ENCODE measurements around the gene LRP1B. TPM values are rescaled to one million over a fixed set of nuclear protein-coding genes. Genes with fewer than 3 reads are reported as not detected.

Gene LRP1B
- total and polyA plus RNA-seq, 2 of the 8 experiments (the other 6 are each of a cell fraction or from before 2014, with no cell fraction given): 0.03 TPM; not detected in 1

DNA sequence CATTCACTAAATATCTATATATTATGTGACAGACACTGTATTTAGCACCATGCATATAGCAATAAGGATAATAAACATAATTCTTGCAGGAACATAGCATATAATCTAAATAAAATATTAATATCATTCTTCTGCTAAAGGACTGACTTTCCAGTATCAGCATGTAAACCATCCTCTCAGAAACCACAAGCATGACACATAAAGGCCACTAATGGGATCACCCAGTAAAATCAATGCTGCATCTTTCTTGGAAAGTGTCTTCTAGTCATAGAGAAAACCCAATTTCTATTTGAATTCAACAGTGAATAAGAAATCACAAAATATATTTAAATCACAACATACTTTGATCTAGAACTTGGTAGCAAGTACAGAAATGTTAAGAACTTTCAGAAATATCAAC is 5.8 kb upstream of the LRP1B start (continued):
- TF ChIP-seq, protein P1, sequence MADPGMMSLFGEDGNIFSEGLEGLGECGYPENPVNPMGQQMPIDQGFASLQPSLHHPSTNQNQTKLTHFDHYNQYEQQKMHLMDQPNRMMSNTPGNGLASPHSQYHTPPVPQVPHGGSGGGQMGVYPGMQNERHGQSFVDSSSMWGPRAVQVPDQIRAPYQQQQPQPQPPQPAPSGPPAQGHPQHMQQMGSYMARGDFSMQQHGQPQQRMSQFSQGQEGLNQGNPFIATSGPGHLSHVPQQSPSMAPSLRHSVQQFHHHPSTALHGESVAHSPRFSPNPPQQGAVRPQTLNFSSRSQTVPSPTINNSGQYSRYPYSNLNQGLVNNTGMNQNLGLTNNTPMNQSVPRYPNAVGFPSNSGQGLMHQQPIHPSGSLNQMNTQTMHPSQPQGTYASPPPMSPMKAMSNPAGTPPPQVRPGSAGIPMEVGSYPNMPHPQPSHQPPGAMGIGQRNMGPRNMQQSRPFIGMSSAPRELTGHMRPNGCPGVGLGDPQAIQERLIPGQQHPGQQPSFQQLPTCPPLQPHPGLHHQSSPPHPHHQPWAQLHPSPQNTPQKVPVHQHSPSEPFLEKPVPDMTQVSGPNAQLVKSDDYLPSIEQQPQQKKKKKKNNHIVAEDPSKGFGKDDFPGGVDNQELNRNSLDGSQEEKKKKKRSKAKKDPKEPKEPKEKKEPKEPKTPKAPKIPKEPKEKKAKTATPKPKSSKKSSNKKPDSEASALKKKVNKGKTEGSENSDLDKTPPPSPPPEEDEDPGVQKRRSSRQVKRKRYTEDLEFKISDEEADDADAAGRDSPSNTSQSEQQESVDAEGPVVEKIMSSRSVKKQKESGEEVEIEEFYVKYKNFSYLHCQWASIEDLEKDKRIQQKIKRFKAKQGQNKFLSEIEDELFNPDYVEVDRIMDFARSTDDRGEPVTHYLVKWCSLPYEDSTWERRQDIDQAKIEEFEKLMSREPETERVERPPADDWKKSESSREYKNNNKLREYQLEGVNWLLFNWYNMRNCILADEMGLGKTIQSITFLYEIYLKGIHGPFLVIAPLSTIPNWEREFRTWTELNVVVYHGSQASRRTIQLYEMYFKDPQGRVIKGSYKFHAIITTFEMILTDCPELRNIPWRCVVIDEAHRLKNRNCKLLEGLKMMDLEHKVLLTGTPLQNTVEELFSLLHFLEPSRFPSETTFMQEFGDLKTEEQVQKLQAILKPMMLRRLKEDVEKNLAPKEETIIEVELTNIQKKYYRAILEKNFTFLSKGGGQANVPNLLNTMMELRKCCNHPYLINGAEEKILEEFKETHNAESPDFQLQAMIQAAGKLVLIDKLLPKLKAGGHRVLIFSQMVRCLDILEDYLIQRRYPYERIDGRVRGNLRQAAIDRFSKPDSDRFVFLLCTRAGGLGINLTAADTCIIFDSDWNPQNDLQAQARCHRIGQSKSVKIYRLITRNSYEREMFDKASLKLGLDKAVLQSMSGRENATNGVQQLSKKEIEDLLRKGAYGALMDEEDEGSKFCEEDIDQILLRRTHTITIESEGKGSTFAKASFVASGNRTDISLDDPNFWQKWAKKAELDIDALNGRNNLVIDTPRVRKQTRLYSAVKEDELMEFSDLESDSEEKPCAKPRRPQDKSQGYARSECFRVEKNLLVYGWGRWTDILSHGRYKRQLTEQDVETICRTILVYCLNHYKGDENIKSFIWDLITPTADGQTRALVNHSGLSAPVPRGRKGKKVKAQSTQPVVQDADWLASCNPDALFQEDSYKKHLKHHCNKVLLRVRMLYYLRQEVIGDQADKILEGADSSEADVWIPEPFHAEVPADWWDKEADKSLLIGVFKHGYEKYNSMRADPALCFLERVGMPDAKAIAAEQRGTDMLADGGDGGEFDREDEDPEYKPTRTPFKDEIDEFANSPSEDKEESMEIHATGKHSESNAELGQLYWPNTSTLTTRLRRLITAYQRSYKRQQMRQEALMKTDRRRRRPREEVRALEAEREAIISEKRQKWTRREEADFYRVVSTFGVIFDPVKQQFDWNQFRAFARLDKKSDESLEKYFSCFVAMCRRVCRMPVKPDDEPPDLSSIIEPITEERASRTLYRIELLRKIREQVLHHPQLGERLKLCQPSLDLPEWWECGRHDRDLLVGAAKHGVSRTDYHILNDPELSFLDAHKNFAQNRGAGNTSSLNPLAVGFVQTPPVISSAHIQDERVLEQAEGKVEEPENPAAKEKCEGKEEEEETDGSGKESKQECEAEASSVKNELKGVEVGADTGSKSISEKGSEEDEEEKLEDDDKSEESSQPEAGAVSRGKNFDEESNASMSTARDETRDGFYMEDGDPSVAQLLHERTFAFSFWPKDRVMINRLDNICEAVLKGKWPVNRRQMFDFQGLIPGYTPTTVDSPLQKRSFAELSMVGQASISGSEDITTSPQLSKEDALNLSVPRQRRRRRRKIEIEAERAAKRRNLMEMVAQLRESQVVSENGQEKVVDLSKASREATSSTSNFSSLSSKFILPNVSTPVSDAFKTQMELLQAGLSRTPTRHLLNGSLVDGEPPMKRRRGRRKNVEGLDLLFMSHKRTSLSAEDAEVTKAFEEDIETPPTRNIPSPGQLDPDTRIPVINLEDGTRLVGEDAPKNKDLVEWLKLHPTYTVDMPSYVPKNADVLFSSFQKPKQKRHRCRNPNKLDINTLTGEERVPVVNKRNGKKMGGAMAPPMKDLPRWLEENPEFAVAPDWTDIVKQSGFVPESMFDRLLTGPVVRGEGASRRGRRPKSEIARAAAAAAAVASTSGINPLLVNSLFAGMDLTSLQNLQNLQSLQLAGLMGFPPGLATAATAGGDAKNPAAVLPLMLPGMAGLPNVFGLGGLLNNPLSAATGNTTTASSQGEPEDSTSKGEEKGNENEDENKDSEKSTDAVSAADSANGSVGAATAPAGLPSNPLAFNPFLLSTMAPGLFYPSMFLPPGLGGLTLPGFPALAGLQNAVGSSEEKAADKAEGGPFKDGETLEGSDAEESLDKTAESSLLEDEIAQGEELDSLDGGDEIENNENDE (IDR thresholded peaks at IDR 0.05; ENCODE audit: insufficient replicate concordance, low read length): no peak
- no peak for TF ChIP-seq CHD1 (IDR thresholded peaks at IDR 0.05; ENCODE audit: low read depth, low read length)
- TF ChIP-seq RBBP5 (IDR thresholded peaks at IDR 0.05; ENCODE audit: borderline replicate concordance, low read depth, low read length): no peak
- TF ChIP-seq, protein P2, sequence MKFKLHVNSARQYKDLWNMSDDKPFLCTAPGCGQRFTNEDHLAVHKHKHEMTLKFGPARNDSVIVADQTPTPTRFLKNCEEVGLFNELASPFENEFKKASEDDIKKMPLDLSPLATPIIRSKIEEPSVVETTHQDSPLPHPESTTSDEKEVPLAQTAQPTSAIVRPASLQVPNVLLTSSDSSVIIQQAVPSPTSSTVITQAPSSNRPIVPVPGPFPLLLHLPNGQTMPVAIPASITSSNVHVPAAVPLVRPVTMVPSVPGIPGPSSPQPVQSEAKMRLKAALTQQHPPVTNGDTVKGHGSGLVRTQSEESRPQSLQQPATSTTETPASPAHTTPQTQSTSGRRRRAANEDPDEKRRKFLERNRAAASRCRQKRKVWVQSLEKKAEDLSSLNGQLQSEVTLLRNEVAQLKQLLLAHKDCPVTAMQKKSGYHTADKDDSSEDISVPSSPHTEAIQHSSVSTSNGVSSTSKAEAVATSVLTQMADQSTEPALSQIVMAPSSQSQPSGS (IDR thresholded peaks at IDR 0.05; ENCODE audit: low read length): no peak
- TF ChIP-seq SP2 (IDR thresholded peaks at IDR 0.05; ENCODE audit: low read length): no peak
- no peak for TF ChIP-seq ZNF274 (IDR thresholded peaks at IDR 0.05; ENCODE audit: borderline replicate concordance, extremely low read depth, low read length)

Data from H1 (cell line).